NCI-H510A treated with DMSO at 0.1 percent for 48 hours (cell line): Measurements from ENCODE around the gene RFX8.

ENCODE experiments used
- DNase-seq: peaks from one replicate; lab custom pipeline; 2025; lab: John Stamatoyannopoulos, UW

Gene RFX8

GRCh38 chr2:101348883-101349282, 126.0 kb downstream of the RFX8 start:
- DNase-seq: no peak
